Endometrial microvascular endothelial cells (primary cell): ENCODE data around the gene RXFP3. TPM values are rescaled to one million over a fixed set of nuclear protein-coding genes. Genes with fewer than 3 reads are reported as not detected.

Experiments
- in situ Hi-C: cut with HindIII; loops from 2 replicates; pipeline ENCODE4 v1.10.0; 2017; ENCODE audit warnings: low sequenced_read_pairs, low pct_unique_long_range_greater_than_20kb; ENCODE audit errors: inconsistent ontology term
- total RNA-seq: library from RNA; depleted of rRNA; stranded (reverse); fragments of >200 nt; gene quantifications from one replicate; pipeline ENCODE4 v1.2.3, GENCODE V29; 2015; ENCODE audit errors: inconsistent ontology term

Gene RXFP3, protein sequence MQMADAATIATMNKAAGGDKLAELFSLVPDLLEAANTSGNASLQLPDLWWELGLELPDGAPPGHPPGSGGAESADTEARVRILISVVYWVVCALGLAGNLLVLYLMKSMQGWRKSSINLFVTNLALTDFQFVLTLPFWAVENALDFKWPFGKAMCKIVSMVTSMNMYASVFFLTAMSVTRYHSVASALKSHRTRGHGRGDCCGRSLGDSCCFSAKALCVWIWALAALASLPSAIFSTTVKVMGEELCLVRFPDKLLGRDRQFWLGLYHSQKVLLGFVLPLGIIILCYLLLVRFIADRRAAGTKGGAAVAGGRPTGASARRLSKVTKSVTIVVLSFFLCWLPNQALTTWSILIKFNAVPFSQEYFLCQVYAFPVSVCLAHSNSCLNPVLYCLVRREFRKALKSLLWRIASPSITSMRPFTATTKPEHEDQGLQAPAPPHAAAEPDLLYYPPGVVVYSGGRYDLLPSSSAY
- total RNA-seq = not detected

DNA sequence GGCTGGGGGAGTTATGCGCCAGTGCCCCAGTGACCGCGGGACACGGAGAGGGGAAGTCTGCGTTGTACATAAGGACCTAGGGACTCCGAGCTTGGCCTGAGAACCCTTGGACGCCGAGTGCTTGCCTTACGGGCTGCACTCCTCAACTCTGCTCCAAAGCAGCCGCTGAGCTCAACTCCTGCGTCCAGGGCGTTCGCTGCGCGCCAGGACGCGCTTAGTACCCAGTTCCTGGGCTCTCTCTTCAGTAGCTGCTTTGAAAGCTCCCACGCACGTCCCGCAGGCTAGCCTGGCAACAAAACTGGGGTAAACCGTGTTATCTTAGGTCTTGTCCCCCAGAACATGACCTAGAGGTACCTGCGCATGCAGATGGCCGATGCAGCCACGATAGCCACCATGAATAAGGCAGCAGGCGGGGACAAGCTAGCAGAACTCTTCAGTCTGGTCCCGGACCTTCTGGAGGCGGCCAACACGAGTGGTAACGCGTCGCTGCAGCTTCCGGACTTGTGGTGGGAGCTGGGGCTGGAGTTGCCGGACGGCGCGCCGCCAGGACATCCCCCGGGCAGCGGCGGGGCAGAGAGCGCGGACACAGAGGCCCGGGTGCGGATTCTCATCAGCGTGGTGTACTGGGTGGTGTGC lies at the start of gene RXFP3:
TSS of gene RXFP3 (plus strand) at position 6 of the 636 bp plus-strand sequence. CDS start at position 361, 355 bp downstream.
- in situ Hi-C loops = no loop called here

- in situ Hi-C loops = no loop called here
These were observed 48.9 kb upstream of the RXFP3 start for GRCh38 chr5:33887268-33887667.

DNA sequence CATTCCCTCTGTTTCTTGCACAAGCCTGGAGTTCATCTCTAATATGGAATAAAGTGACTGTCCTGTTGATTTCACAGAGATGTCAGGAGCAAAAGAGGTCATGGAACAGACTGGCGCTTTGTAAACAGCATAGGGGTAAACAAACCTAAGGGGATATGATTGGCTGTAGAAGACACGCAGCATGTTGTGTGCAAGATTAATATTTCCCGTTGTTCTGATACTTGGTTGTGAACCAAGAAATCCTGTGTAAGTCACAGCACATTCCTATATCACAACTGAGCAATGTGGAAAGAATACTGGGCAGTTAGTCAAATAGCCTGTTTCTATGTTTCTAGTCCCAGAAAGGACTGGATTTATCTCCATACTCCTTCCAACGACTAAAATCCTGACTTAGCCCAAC lies 47.6 kb upstream of the RXFP3 start:
- in situ Hi-C loops = no loop called here

DNA sequence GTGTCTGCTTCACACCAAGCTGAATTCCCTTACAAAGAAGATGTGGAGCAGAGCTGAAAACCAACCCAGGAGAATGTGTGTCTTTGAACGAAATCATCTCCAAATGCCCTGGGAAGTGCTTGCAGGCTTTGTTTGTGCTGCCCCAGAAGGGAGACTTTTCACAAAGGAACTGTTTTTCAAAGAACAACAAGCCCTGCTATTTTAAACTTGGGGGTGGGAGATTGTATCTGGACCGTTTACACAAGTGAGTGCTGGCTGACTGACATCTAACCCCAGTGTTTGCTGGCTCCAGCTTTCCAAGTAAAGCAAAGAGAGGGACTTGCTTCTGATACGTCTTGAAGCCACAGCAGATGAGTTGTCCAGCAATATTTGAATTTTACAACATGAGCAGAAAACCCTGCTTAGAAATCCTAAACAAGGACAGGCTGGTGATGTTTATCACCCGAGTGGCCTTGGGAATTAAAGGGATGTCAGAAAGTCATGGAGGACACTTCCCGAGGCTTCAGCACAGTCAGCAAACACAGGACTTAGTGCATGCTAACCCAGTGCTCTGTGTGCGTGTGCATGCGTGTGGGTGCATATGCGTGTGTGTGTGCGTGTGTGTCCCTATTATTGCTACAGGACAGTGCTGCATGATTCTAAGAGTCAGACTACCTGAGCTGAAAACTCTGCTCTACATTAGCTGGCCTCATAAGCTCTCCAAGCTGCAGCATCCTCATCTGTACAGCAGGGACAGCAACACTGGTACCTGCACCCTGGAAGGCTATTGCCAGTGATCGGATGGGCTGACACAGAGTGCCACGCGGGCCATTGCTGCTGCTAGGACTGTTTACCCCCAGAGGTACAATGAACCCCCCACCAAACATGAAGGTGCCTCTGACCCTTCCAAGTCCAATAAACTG lies 45.8 kb upstream of the RXFP3 start:
- in situ Hi-C loops = no loop called here

GRCh38 chr5:33891446-33891787 lies 44.8 kb upstream of the RXFP3 start:
- in situ Hi-C loops = no loop called here

- in situ Hi-C loops = no loop called here
These were observed 44.2 kb upstream of the RXFP3 start, which contains the start of gene ADAMTS12 for GRCh38 chr5:33891788-33892619. Gene ADAMTS12 (minus strand): TSS chr5:33891990. CDS start chr5:33891856, 134 bp downstream.

- in situ Hi-C loops = no loop called here
These were observed 43.5 kb upstream of the RXFP3 start for GRCh38 chr5:33892620-33893137.

DNA sequence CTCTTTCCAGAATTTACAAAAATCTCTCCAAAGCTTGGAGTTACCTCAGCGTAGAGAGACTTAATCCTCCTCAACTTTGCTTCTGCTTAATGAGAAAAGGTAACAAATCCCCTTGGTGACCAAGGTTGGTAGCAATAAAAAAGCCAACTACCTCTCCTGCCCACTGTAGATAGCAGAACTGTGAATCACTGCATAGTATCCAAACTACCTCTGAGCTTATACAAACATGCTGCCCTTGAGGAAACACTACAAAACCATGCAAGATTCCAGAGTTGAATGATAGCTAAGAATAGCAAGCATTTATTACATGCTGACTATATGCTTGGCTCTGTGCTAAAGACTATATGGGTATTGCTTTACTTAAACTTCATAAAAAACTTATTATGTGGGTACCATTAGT lies 41.6 kb upstream of the RXFP3 start:
- in situ Hi-C loops = no loop called here

- in situ Hi-C loops = loop anchor here (25.0 kb wide), 1 partner anchor 89 kb away; no protein-coding TSS in a partner anchor
These were observed 35.0 kb upstream of the RXFP3 start for GRCh38 chr5:33901156-33901555.

GRCh38 chr5:33903118-33903517 lies 33.1 kb upstream of the RXFP3 start:
- in situ Hi-C loops = loop anchor here (25.0 kb wide), 1 partner anchor 91 kb away; no protein-coding TSS in a partner anchor

- in situ Hi-C loops = loop anchor here (25.0 kb wide), 1 partner anchor 93 kb away; no protein-coding TSS in a partner anchor
These were observed 30.8 kb upstream of the RXFP3 start for GRCh38 chr5:33905381-33905780.

DNA sequence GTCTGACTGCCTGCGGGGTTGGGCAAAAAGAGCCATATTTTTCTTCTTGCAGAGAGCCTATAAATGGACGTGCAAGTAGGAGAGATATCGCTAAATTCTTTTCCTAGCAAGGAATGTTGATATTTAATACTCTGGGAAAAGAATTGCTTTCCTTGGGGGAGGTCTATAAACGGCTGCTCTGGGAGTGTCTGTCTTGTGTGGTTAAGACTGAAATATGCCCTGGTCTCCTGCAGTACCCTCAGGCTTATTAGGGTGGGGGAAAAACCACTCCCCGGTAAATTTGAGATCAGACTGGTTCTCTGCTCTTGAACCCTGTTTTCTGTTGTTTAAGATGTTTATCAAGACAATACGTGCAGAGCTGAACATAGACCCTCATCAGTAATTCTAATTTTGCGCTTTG lies 29.9 kb upstream of the RXFP3 start:
- in situ Hi-C loops = loop anchor here (25.0 kb wide), 1 partner anchor 94 kb away; no protein-coding TSS in a partner anchor

- in situ Hi-C loops = loop anchor here (25.0 kb wide), 1 partner anchor 103 kb away; no protein-coding TSS in a partner anchor
These were observed 21.3 kb upstream of the RXFP3 start for GRCh38 chr5:33914844-33915243.

GRCh38 chr5:33921002-33921401 lies 15.2 kb upstream of the RXFP3 start:
- in situ Hi-C loops = loop anchor here (25.0 kb wide), 1 partner anchor 109 kb away; no protein-coding TSS in a partner anchor

DNA sequence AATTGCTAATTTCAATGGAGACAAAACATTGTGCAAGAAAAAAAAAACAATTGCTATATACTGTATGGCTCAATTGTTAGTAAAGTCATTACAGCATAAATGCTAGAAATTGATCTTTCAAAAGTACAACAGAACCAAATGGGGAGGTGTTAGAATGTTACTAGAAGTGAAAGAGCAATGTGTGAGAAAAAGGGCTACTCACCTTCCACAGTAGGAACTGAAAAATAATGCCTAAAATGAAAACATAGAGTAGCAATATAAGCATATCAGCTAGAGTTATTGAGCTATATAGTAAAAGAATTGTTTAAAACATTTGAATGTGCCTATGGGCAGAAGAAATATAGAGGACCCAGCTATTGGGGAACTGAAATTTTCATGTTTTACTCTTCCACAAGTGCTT lies 10.9 kb upstream of the RXFP3 start:
- in situ Hi-C loops = no loop called here

DNA sequence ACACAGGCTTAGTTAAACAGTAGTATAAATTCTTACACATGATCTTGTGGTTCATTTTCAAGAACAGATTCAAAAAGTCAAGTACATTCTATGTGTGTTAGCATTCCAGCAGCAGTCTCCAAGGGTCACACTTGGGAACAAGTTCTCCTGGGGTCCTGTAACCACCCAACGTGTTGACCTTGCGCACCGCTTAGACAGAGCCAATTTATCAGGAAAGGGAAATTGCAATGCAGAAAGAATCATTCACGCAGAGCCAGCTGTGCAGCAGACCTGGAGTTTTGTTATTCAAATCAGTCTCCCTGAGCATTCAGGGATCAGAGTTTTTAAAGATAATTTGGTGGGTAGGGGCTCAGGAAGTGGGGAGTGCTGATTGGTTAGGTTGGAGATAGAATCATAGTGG lies 8.5 kb upstream of the RXFP3 start:
- in situ Hi-C loops = no loop called here

- in situ Hi-C loops = no loop called here
These were observed 7.9 kb upstream of the RXFP3 start for GRCh38 chr5:33928283-33928682.
